HG02943 (cell line): ENCODE measurements around the gene KRTAP12-2.
"Not testable (repeated sequence)": the region's sequence is repeated elsewhere in the genome, so short reads cannot be mapped to it uniquely, and the experiment has no call there.

Experiments used
- ATAC-seq: cut with Tn5 transposase; IDR thresholded peaks from one replicate; pipeline ENCODE4 v1.9.1; 2021; ENCODE audit warnings: mild to moderate bottlenecking, low read depth, moderate library complexity; ENCODE audit not compliant: unreplicated experiment

KRTAP12-2 gene

GRCh38 chr21:44653656-44654575 lies 12.8 kb downstream of the KRTAP12-2 start:
- ATAC-seq = no peak

GRCh38 chr21:44653123-44653522 lies 13.6 kb downstream of the KRTAP12-2 start:
- ATAC-seq = no peak

GRCh38 chr21:44650973-44651675 lies 15.6 kb downstream of the KRTAP12-2 start:
- ATAC-seq = no peak

GRCh38 chr21:44650265-44650972 lies 16.3 kb downstream of the KRTAP12-2 start:
- no peak for ATAC-seq

- no peak for ATAC-seq
Observed at GRCh38 chr21:44649521-44650100, 17.1 kb downstream of the KRTAP12-2 start.

GRCh38 chr21:44648557-44649311 lies 18.0 kb downstream of the KRTAP12-2 start:
- ATAC-seq = no peak

- no peak for ATAC-seq
Observed at GRCh38 chr21:44647222-44647552, 19.5 kb downstream of the KRTAP12-2 start.

GRCh38 chr21:44646366-44647221 lies 20.1 kb downstream of the KRTAP12-2 start, which contains the start of gene KRTAP10-11:
TSS of gene KRTAP10-11 (plus strand) at chr21:44646414. CDS start at chr21:44646459, 45 bp downstream.
- ATAC-seq = not testable (repeated sequence)

GRCh38 chr21:44644878-44645277 lies 21.8 kb downstream of the KRTAP12-2 start:
- ATAC-seq = no peak

GRCh38 chr21:44643741-44644310 lies 22.9 kb downstream of the KRTAP12-2 start:
- ATAC-seq = no peak

- no peak for ATAC-seq
Observed at GRCh38 chr21:44640761-44641160, 26.0 kb downstream of the KRTAP12-2 start.

- ATAC-seq = no peak
Observed at GRCh38 chr21:44639331-44639655, 27.4 kb downstream of the KRTAP12-2 start.

- not testable (repeated sequence) for ATAC-seq
Observed at GRCh38 chr21:44638506-44639330, 28.0 kb downstream of the KRTAP12-2 start.

GRCh38 chr21:44637851-44638348 lies 28.8 kb downstream of the KRTAP12-2 start:
- ATAC-seq = not testable (repeated sequence)

- ATAC-seq = no peak
Observed at GRCh38 chr21:44637018-44637850, 29.5 kb downstream of the KRTAP12-2 start, which contains the start of gene KRTAP10-10. TSS of gene KRTAP10-10 (plus strand) at chr21:44637356. CDS start at chr21:44637418, 62 bp downstream.

GRCh38 chr21:44636209-44637017 lies 30.3 kb downstream of the KRTAP12-2 start:
- ATAC-seq = no peak
